H9 (cell line): Measurements from ENCODE around the gene HMCN1. TPM values are rescaled to one million over a fixed set of nuclear protein-coding genes. Genes with fewer than 3 reads are reported as not detected.

Experiments used
- DNase-seq: peaks from one replicate; pipeline ENCODE4 v3.0.0-alpha.2; 2017
- H2AFZ ChIP-seq: one replicate; pipeline ENCODE4 v1.6.1; 2013; ENCODE audit warnings: mild to moderate bottlenecking, low read length, control low read depth, moderate library complexity
- H2AK5ac ChIP-seq: 2 replicates; pipeline ENCODE4 v1.6.1; 2013; ENCODE audit warnings: low read length, control low read depth, mixed read lengths; ENCODE audit not compliant: insufficient read length
- H2BK120ac ChIP-seq: one replicate; pipeline ENCODE4 v1.6.1; 2013; ENCODE audit warnings: low read depth, mild to moderate bottlenecking, low read length, control low read depth, inconsistent platforms; ENCODE audit not compliant: poor library complexity, severe bottlenecking
- H2BK12ac ChIP-seq: 2 replicates; pipeline ENCODE4 v1.6.1; 2013; ENCODE audit warnings: low read length, control low read depth, mixed read lengths, low read depth; ENCODE audit not compliant: insufficient read length
- H2BK15ac ChIP-seq: 2 replicates; pipeline ENCODE4 v1.6.1; 2013; ENCODE audit warnings: low read depth, low read length, control low read depth
- H2BK20ac ChIP-seq: one replicate; pipeline ENCODE4 v1.6.1; 2013; ENCODE audit warnings: low read depth, mild to moderate bottlenecking, low read length, control low read depth, inconsistent platforms; ENCODE audit not compliant: poor library complexity, severe bottlenecking
- H2BK5ac ChIP-seq: 2 replicates; pipeline ENCODE4 v1.6.1; 2013; ENCODE audit warnings: low read length, control low read depth, mixed read lengths; ENCODE audit not compliant: insufficient read length
- H3K14ac ChIP-seq: 2 replicates; pipeline ENCODE4 v1.6.1; 2013; ENCODE audit warnings: low read length, control low read depth; ENCODE audit not compliant: insufficient read depth
- H3K18ac ChIP-seq: 2 replicates; pipeline ENCODE4 v1.6.1; 2013; ENCODE audit warnings: low read depth, mild to moderate bottlenecking, mixed read lengths, low read length, control low read depth; ENCODE audit not compliant: insufficient read length
- H3K23ac ChIP-seq: 2 replicates; pipeline ENCODE4 v1.6.1; 2013; ENCODE audit warnings: low read length, control low read depth, mixed read lengths, low read depth; ENCODE audit not compliant: insufficient read length
- H3K23me2 ChIP-seq: 2 replicates; pipeline ENCODE4 v1.6.1; 2013; ENCODE audit warnings: low read depth, mild to moderate bottlenecking, mixed read lengths, low read length, control low read depth; ENCODE audit not compliant: insufficient read length, poor library complexity, severe bottlenecking
- H3K27ac ChIP-seq: 2 replicates; pipeline ENCODE4 v1.5.1; 2013; ENCODE audit warnings: low read length, control low read depth, mixed read lengths, low read depth; ENCODE audit not compliant: insufficient read length
- H3K27me3 ChIP-seq: 2 replicates; pipeline ENCODE4 v1.6.1; 2013; ENCODE audit warnings: low read length, control low read depth, inconsistent platforms; ENCODE audit not compliant: insufficient read depth
- H3K4ac ChIP-seq: 2 replicates; pipeline ENCODE4 v1.6.1; 2013; ENCODE audit warnings: low read depth, mild to moderate bottlenecking, control low read depth, inconsistent platforms, low read length, moderate library complexity
- H3K4me1 ChIP-seq: 2 replicates; pipeline ENCODE4 v1.6.1; 2013; ENCODE audit warnings: low read length, control low read depth, inconsistent platforms; ENCODE audit not compliant: insufficient read depth
- H3K4me2 ChIP-seq: 2 replicates; pipeline ENCODE4 v1.6.1; 2013; ENCODE audit warnings: low read length, control low read depth, mixed read lengths; ENCODE audit not compliant: insufficient read length, insufficient read depth
- H3K56ac ChIP-seq: 2 replicates; pipeline ENCODE4 v1.6.1; 2013; ENCODE audit warnings: low read depth, mild to moderate bottlenecking, mixed read lengths, low read length, control low read depth; ENCODE audit not compliant: insufficient read length
- H3K79me1 ChIP-seq: 2 replicates; pipeline ENCODE4 v1.6.1; 2013; ENCODE audit warnings: low read depth, mild to moderate bottlenecking, moderate library complexity, low read length, control low read depth, inconsistent platforms; ENCODE audit not compliant: insufficient read depth, poor library complexity, severe bottlenecking
- H3K79me2 ChIP-seq: 2 replicates; pipeline ENCODE4 v1.6.1; 2013; ENCODE audit warnings: low read length, control low read depth, inconsistent platforms; ENCODE audit not compliant: insufficient read depth
- H3K9ac ChIP-seq: 2 replicates; pipeline ENCODE4 v1.6.1; 2013; ENCODE audit warnings: low read length, control low read depth, mixed read lengths; ENCODE audit not compliant: insufficient read length; ENCODE audit errors: extremely low read depth
- H3K9me3 ChIP-seq: one replicate; pipeline ENCODE4 v1.6.1; 2013; ENCODE audit warnings: low read depth, low read length, inconsistent platforms; ENCODE audit not compliant: control insufficient read depth
- H3T11ph ChIP-seq: one replicate; pipeline ENCODE4 v1.6.1; 2013; ENCODE audit warnings: mild to moderate bottlenecking, low read length, control low read depth, inconsistent platforms
- H4K20me1 ChIP-seq: one replicate; pipeline ENCODE4 v1.6.1; 2013; ENCODE audit not compliant: control insufficient read depth, insufficient read length, insufficient read depth
- H4K5ac ChIP-seq: 2 replicates; pipeline ENCODE4 v1.6.1; 2013; ENCODE audit warnings: low read depth, mild to moderate bottlenecking, mixed read lengths, low read length, control low read depth; ENCODE audit not compliant: insufficient read length
- H4K8ac ChIP-seq: replicated peaks from 2 replicates; pipeline ENCODE4 v1.6.1; 2013; ENCODE audit warnings: low read length, control low read depth, mixed read lengths, low read depth; ENCODE audit not compliant: insufficient read length
- H4K91ac ChIP-seq: 2 replicates; pipeline ENCODE4 v1.6.1; 2013; ENCODE audit warnings: low read depth, mild to moderate bottlenecking, moderate library complexity, mixed read lengths, low read length, control low read depth; ENCODE audit not compliant: insufficient read length
- H3K27ac Mint-ChIP-seq, 3 experiments: 2 replicates in 2 of 3; 3 replicates in 1 of 3; pipeline ENCODE4 v1.8.0; 2020 to 2021; ENCODE audit warnings: mixed read lengths in 3 of 3, mild to moderate bottlenecking in 1 of 3, moderate library complexity in 1 of 3
- H3K27me3 Mint-ChIP-seq: 2 replicates; pipeline ENCODE4 v1.8.0; 2021; ENCODE audit warnings: low read depth, mild to moderate bottlenecking, moderate library complexity, mixed read lengths
- H3K36me3 Mint-ChIP-seq, 3 experiments: 2 replicates in 2 of 3; 3 replicates in 1 of 3; pipeline ENCODE4 v1.8.0; 2020 to 2021; ENCODE audit warnings: low read depth in 3 of 3, mixed read lengths in 3 of 3; ENCODE audit not compliant: insufficient read depth in 1 of 3
- H3K4me1 Mint-ChIP-seq, 2 experiments: 2 replicates each; pipeline ENCODE4 v1.8.0; 2020; ENCODE audit warnings: mixed read lengths in 2 of 2
- H3K4me3 Mint-ChIP-seq, 2 experiments: 2 replicates in 1 of 2; 3 replicates in 1 of 2; pipeline ENCODE4 v1.8.0; 2020 to 2021; ENCODE audit warnings: mild to moderate bottlenecking in 2 of 2, mixed read lengths in 2 of 2, moderate library complexity in 1 of 2
- H3K9me3 Mint-ChIP-seq, 2 experiments: 2 replicates in 1 of 2; 3 replicates in 1 of 2; pipeline ENCODE4 v1.8.0; 2020; ENCODE audit warnings: mild to moderate bottlenecking in 2 of 2, mixed read lengths in 2 of 2, moderate library complexity in 1 of 2
- WGBS: extraction: QIAGEN DNeasy Blood & Tissue Kit; methylation state at CpG from one replicate; pipeline ENCODE4 v1.1.7; 2013; ENCODE audit warnings: missing lambda C conversion rate, low lambda C conversion rate, mixed read lengths; ENCODE audit not compliant: insufficient read length; ENCODE audit errors: extremely low coverage; 5-methylcytosine and 5-hydroxymethylcytosine counted together
- total RNA-seq: library from RNA; stranded (reverse); gene quantifications from 2 replicates; pipeline ENCODE4 v1.2.1, GENCODE V29; 2021
- TF ChIP-seq, protein P1 (sequence below): fragments of 200-600 bp; sonication (generic); conservative IDR thresholded peaks from 3 replicates; pipeline ENCODE4 v1.8.0; 2021; ENCODE audit warnings: antibody characterized with exemption, mild to moderate bottlenecking

Gene HMCN1
- total RNA-seq, 1 experiment from 2014 or later: 3.3 TPM

DNA sequence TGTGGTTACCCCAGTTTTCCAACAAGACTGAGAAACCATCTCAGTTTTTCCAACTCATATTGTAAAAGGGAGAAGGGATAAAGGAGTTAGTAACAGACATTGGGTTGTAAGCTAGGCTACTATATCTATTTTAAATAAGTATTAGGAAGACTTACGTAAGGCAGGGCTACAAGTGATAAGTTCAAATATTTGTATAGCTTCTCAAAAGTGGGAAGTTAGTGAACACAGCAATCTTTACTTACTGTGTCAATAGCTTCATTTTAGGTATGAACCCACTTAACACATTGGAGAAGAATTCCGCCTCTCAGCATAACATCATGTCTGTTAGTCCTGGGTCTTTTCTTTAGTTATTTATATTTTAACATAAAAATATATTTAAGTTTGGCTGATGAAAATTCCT lies 320.7 kb downstream of the HMCN1 start:
- no peaks in the 10 kb centered on the region for H3K4me1 ChIP-seq
- H3K4me3 Mint-ChIP-seq: no peak overlapping the region
- H3K4ac ChIP-seq: no peak overlapping the region
- H3K27me3 Mint-ChIP-seq: no peaks in the 10 kb centered on the region
- DNase-seq: no peak
- no peaks in the 10 kb centered on the region for H3K9me3 ChIP-seq
- H3K18ac ChIP-seq: no peak overlapping the region
- H3K23ac ChIP-seq: no peak overlapping the region
- H4K8ac ChIP-seq: no peak overlapping the region
- no peak overlapping the region for H4K5ac ChIP-seq
- no peak overlapping the region for H3K4me2 ChIP-seq
- no peak overlapping the region for H3K27ac ChIP-seq
- H2AK5ac ChIP-seq: no peak overlapping the region
- H3K9me3 Mint-ChIP-seq: no peaks in the 10 kb centered on the region
- H2BK5ac ChIP-seq: no peak overlapping the region
- H4K91ac ChIP-seq: no peak overlapping the region
- no peak overlapping the region for H2BK12ac ChIP-seq
- H2BK15ac ChIP-seq: no peak overlapping the region
- H2BK20ac ChIP-seq: no peak overlapping the region
- H3K23me2 ChIP-seq: no peaks in the 10 kb centered on the region
- no peaks in the 10 kb centered on the region for H3K27me3 ChIP-seq
- H3K36me3 Mint-ChIP-seq: no peaks in the 10 kb centered on the region
- H3K27ac Mint-ChIP-seq: no peak overlapping the region
- H3K4me1 Mint-ChIP-seq: no peaks in the 10 kb centered on the region
- WGBS: no CpG with 5 or more reads among the region's 2 CpGs
- no peak overlapping the region for H3K9ac ChIP-seq
- H4K20me1 ChIP-seq: no peaks in the 10 kb centered on the region
- no peaks in the 10 kb centered on the region for H3K79me2 ChIP-seq
- TF ChIP-seq, protein P1, sequence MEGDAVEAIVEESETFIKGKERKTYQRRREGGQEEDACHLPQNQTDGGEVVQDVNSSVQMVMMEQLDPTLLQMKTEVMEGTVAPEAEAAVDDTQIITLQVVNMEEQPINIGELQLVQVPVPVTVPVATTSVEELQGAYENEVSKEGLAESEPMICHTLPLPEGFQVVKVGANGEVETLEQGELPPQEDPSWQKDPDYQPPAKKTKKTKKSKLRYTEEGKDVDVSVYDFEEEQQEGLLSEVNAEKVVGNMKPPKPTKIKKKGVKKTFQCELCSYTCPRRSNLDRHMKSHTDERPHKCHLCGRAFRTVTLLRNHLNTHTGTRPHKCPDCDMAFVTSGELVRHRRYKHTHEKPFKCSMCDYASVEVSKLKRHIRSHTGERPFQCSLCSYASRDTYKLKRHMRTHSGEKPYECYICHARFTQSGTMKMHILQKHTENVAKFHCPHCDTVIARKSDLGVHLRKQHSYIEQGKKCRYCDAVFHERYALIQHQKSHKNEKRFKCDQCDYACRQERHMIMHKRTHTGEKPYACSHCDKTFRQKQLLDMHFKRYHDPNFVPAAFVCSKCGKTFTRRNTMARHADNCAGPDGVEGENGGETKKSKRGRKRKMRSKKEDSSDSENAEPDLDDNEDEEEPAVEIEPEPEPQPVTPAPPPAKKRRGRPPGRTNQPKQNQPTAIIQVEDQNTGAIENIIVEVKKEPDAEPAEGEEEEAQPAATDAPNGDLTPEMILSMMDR: no peak
- no peak overlapping the region for H3T11ph ChIP-seq
- no peak overlapping the region for H3K14ac ChIP-seq
- H3K79me1 ChIP-seq: no peaks in the 10 kb centered on the region
- H3K56ac ChIP-seq: no peak overlapping the region
- H2AFZ ChIP-seq: no peak overlapping the region
- H2BK120ac ChIP-seq: no peak overlapping the region
